ENCODE data around the gene DEXI.

DNA sequence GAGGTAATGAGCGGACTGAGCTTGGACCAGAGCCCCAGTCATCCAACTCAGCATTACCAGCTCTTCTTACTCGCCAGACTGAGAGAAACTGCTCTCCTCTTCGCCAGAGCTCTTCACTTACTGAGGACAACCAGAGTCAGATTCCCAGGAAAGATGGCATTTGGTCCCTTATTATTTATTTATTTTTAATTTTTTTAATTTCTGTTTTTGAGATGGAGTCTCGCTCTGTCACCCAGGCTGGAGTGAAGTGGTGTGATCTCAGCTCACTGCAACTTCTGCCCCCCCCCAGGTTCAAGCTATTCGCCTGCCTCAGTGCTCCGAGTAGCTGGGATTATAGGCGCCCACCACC lies 23.3 kb downstream of the DEXI start:
- TF ChIP-seq POLR2AphosphoS5 (IDR thresholded peaks at IDR 0.05): no peak
- TF ChIP-seq, protein P1, sequence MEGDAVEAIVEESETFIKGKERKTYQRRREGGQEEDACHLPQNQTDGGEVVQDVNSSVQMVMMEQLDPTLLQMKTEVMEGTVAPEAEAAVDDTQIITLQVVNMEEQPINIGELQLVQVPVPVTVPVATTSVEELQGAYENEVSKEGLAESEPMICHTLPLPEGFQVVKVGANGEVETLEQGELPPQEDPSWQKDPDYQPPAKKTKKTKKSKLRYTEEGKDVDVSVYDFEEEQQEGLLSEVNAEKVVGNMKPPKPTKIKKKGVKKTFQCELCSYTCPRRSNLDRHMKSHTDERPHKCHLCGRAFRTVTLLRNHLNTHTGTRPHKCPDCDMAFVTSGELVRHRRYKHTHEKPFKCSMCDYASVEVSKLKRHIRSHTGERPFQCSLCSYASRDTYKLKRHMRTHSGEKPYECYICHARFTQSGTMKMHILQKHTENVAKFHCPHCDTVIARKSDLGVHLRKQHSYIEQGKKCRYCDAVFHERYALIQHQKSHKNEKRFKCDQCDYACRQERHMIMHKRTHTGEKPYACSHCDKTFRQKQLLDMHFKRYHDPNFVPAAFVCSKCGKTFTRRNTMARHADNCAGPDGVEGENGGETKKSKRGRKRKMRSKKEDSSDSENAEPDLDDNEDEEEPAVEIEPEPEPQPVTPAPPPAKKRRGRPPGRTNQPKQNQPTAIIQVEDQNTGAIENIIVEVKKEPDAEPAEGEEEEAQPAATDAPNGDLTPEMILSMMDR (IDR thresholded peaks at IDR 0.05): no peak
- no peak for TF ChIP-seq POLR2A (IDR thresholded peaks at IDR 0.05; ENCODE audit: low read depth)
- TF ChIP-seq EP300 (IDR thresholded peaks at IDR 0.05): no peak

Measured in esophagus muscularis mucosa (tissue), 4 donors.